ENCODE data around the gene METTL1.
"Not testable (repeated sequence)": the region's sequence is repeated elsewhere in the genome, so short reads cannot be mapped to it uniquely, and the experiment has no call there.

Gene METTL1

GRCh38 chr12:57796996-57797395 is 25.1 kb upstream of the METTL1 start:
- DNase-seq: no peak

GRCh38 chr12:57795354-57795753 is 23.4 kb upstream of the METTL1 start:
- DNase-seq: no peak

- no peak for DNase-seq
Observed at GRCh38 chr12:57793920-57794319, 22.0 kb upstream of the METTL1 start.

GRCh38 chr12:57783861-57784260 is 12.0 kb upstream of the METTL1 start:
- DNase-seq: no peak

GRCh38 chr12:57783466-57783801 is 11.5 kb upstream of the METTL1 start:
- no peak for DNase-seq

- peak; percentile 81 for DNase-seq
Observed at GRCh38 chr12:57782608-57783465, 10.9 kb upstream of the METTL1 start, which contains the start of gene TSFM. TSFM (plus strand) TSS chr12:57782787; CDS start chr12:57782802, 15 bp downstream.

- DNase-seq: no peak
Observed at GRCh38 chr12:57782243-57782607, 10.3 kb upstream of the METTL1 start.

- no peak for DNase-seq
Observed at GRCh38 chr12:57781801-57782200, 9.9 kb upstream of the METTL1 start.

GRCh38 chr12:57781244-57781643 is 9.3 kb upstream of the METTL1 start:
- DNase-seq: no peak

- DNase-seq: no peak
Observed at GRCh38 chr12:57780284-57780897, 8.5 kb upstream of the METTL1 start.

GRCh38 chr12:57779736-57780135 is 7.8 kb upstream of the METTL1 start:
- DNase-seq: no peak

- no peak for DNase-seq
Observed at GRCh38 chr12:57777911-57778310, 6.0 kb upstream of the METTL1 start.

- no peak for DNase-seq
Observed at GRCh38 chr12:57777367-57777766, 5.5 kb upstream of the METTL1 start.

- DNase-seq: no peak
Observed at GRCh38 chr12:57776247-57776587, 4.3 kb upstream of the METTL1 start.

GRCh38 chr12:57775563-57776246 is 3.8 kb upstream of the METTL1 start:
- DNase-seq: no peak

- DNase-seq: no peak
Observed at GRCh38 chr12:57775044-57775443, 3.1 kb upstream of the METTL1 start.

- DNase-seq: not testable (repeated sequence)
Observed at GRCh38 chr12:57774634-57775033, 2.7 kb upstream of the METTL1 start.

- DNase-seq: no peak
Observed at GRCh38 chr12:57772429-57773322, 771 bp upstream of the METTL1 start, which contains the start of gene EEF1AKMT3. EEF1AKMT3 (plus strand) TSS chr12:57772614; CDS start chr12:57772725, 111 bp downstream.

- DNase-seq: peak; percentile 50
Observed at GRCh38 chr12:57771236-57771872, 551 bp downstream of the METTL1 start.

GRCh38 chr12:57770734-57771133 is 1.2 kb downstream of the METTL1 start:
- no peak for DNase-seq

- DNase-seq: no peak
Observed at GRCh38 chr12:57769594-57769993, 2.3 kb downstream of the METTL1 start.

GRCh38 chr12:57767876-57768275 is 4.0 kb downstream of the METTL1 start:
- no peak for DNase-seq
